HK-2 (cell line): ENCODE results near the gene LRTM2.

ENCODE experiments used
- DNase-seq: peaks from one replicate; pipeline ENCODE4 v3.0.0-alpha.2; 2018; ENCODE audit not compliant: unreplicated experiment

Gene LRTM2

GRCh38 chr12:1820191-1820895 lies at the start of gene LRTM2:
LRTM2 (plus strand) TSS chr12:1820565; CDS start chr12:1828149, 7,584 bp downstream.
- no peak for DNase-seq

- DNase-seq = no peak
These were observed 46.3 kb upstream of the LRTM2 start for GRCh38 chr12:1773937-1774655.

- no peak for DNase-seq
These were observed 44.0 kb upstream of the LRTM2 start for GRCh38 chr12:1776170-1776921.

GRCh38 chr12:1777798-1778197 lies 42.6 kb upstream of the LRTM2 start:
- no peak for DNase-seq

- DNase-seq = no peak
These were observed 41.5 kb upstream of the LRTM2 start for GRCh38 chr12:1778911-1779310.

GRCh38 chr12:1779783-1780182 lies 40.6 kb upstream of the LRTM2 start:
- DNase-seq = no peak

GRCh38 chr12:1781772-1782171 lies 38.6 kb upstream of the LRTM2 start:
- no peak for DNase-seq

GRCh38 chr12:1782215-1782614 lies 38.1 kb upstream of the LRTM2 start:
- no peak for DNase-seq

- no peak for DNase-seq
These were observed 32.7 kb upstream of the LRTM2 start for GRCh38 chr12:1787714-1788113.

- DNase-seq = no peak
These were observed 29.9 kb upstream of the LRTM2 start for GRCh38 chr12:1790444-1790843.

GRCh38 chr12:1791104-1791841 lies 29.1 kb upstream of the LRTM2 start:
- peak; percentile 35 for DNase-seq

GRCh38 chr12:1792406-1792805 lies 28.0 kb upstream of the LRTM2 start:
- no peak for DNase-seq

- no peak for DNase-seq
These were observed 26.7 kb upstream of the LRTM2 start for GRCh38 chr12:1793426-1794210.

- DNase-seq = no peak
These were observed 25.8 kb upstream of the LRTM2 start for GRCh38 chr12:1794440-1795090.

- no peak for DNase-seq
These were observed 25.1 kb upstream of the LRTM2 start for GRCh38 chr12:1795221-1795784.

GRCh38 chr12:1795785-1796514 lies 24.4 kb upstream of the LRTM2 start:
- peak; percentile 89 for DNase-seq

GRCh38 chr12:1796515-1797010 lies 23.8 kb upstream of the LRTM2 start:
- no peak for DNase-seq

GRCh38 chr12:1797011-1797901 lies 23.1 kb upstream of the LRTM2 start:
- no peak for DNase-seq
